ENCODE results near the gene TOM1. TPM values are rescaled to one million over a fixed set of nuclear protein-coding genes. Genes with fewer than 3 reads are reported as not detected.

The TOM1 gene
- polyA plus RNA-seq (2014; cell fraction: cytosol; rRNA removed): 31.1 and 33.7 TPM in 2 replicates
- 24.1 and 25.1 TPM in 2 replicates for polyA plus RNA-seq (2014; cell fraction: nucleus; rRNA removed)

DNA sequence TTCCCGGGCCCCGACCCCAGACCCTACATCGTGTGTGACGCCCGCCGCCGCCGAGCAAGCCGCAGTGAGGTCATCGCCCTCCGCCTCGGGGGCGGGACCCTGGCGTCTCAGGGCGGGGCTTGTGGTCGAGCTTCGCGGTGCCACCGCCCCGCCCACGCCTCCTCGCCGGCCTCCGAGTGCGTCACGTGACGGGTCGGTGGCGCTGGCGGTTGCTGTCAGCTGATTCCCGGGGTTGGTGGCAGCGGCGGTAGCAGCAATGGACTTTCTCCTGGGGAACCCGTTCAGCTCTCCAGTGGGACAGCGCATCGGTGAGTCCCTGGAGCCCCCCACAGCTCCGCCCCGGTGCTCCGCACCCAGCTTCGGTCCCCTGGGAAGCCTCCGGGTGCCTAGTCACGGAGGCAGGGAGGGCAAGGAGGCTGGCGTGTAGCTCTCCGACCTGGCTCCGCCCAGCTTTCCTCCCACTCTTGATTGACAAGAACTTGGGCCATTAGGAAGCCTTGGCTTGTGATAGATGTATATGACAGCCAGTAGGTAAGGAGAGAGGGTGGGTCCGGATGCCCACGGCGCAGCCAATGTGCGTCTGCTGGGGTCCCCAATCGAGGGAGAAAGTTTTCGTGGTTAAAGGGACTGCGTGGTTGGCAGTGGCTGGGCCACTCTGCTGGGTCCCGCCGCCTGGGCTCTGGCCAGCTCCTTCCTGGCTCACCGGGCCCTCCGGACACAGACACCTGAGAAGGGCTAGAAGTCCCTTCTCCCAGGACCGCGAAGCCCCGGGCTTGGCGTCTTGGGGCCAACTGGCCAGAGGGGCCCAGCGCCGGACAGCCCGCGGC lies at the start of gene TOM1:
TSS of gene TOM1 (plus strand) at position 222 of the 827 bp plus-strand sequence. CDS start at position 257, 35 bp downstream.
- DNase-seq (ENCODE audit: low spot score): peak; percentile 99

DNA sequence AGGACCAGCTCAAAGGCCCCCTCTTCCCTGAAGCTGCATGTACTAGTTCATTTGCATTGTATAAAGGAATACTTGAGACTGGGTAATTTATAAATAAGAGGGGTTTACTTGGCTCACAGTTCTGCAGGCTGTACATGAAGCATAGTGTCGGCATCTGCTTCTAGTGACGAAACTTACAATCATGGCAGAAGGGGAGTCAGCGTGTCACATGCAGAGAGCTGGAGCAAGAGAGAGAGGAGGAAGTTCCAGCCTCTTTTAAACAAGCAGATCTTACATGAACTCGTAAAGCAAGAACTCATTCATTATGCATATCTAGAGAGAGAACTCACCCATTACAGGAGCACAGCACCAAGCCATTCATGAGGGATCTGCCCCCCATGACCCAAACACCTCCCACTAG lies 49.5 kb upstream of the TOM1 start:
- no peak for DNase-seq (ENCODE audit: low spot score)

DNA sequence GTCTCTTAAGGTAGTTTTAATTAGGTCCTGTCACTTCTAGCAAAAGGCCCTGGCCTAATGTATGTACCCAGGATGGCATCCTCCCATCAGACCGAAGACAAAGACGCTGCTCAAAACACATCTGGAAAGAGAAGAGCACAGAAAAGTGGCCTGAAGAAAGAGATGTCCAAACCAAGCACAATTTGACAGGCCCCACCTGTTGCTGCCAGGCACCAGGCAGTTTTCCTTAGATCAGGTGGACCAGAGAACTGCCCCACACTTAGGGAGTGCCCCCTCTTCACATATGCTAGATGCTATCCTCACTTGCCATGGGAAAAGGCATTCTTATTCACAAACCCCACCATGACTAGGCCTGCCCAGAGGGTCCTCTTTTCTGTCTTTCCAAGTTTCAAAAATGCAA lies 45.7 kb upstream of the TOM1 start:
- DNase-seq (ENCODE audit: low spot score): no peak

DNA sequence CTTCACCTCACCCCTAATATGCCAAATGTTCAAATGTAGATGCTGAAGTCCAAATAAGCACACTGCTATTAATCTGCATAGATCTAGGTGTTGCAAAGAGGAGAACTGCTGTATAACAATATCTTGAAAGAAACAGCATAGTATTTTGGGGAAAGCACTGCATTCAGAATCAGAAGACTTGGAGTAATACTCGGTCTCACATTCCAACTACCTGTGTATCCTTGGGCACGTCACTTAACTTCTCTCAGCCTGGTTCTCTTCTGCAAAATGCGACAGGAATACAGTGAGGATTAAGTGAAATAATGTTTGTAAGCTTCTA lies 42.7 kb upstream of the TOM1 start:
- DNase-seq (ENCODE audit: low spot score): no peak

DNA sequence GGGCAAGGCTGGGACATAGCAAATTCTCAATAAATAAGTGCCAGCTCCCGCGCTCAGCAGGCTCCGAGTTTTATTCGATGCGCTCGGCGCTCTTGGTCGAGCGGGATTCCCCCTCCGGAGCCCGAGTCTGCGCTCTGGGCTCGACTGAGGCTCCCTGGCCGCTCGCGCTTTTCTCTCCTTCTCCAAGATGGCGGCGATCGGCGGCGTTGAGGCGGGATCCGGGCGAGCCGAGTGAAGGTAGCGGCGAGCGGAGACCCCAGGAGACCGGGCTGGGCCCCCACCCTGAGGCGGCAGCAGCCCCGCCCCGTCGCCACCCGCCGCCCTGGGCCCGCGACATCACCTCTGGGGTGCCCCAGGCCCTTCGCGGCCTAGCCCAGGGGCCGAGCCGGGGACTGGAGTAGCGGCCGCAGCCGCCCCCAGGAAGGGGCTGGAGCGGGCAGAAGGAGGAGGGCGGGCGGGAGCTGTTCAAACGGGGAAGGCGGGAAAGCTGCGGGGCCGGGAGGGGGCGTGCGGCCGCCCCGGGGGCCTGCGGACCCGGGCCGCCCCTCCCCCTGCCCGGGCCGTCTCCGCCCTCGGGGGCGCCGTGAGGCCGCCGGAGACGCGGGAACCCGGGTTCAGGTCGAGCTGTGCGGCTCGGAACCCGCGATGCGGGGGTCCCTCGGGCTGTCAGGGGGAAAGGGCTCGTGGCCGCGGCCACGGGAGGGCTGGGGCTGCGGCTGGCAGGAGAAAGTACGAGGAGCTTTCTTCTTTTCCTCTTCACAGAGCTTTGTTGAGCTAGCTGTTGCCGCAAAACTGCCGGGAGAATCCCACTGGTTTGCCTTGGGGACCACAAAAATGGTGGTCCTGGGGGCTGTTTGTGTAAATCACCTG lies 42.1 kb upstream of the TOM1 start, which contains the start of gene HMGXB4:
TSS of gene HMGXB4 (plus strand) at position 173 of the 870 bp plus-strand sequence. CDS start 4,898 bp downstream, outside the sequence.
- peak; percentile 87 for DNase-seq (ENCODE audit: low spot score)

DNA sequence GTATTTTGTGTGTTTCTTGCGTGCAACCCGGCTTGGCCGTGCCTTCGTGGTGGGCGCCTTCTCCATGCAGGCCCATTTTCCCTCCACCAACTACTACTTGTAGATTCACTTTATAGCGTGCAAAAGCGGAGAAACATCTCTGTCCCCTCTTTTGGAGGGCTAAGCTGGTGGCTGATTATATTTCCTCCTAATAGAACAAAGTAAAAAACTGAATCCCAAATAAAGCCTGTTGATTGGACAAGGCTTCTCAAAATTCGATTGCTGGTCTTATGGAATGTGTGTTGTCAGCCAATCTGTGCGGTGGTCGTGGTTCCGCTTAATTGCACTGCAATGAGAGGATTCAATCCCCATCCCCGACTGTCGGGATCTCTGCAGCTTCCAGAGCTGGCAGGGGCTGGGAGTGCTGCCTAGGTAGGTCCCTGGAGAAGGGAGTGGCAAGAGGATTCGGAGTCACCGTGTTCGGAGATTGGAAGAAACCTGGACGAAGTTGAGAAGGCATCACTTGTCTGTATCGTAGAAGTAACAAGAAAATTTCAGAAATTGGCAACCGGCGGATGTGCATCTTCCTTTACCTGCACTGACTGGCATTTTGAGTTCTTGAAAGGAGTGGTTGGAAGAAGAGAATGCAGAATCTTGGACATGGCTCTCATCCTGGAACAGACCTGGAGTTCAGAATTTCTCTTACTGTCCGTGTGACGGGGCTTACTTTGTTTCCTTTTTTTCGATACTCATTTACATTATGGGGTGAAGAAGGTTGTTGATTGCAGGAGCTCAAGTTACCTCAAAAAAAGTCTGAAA lies 41.3 kb upstream of the TOM1 start:
- DNase-seq (ENCODE audit: low spot score): peak; percentile 39

DNA sequence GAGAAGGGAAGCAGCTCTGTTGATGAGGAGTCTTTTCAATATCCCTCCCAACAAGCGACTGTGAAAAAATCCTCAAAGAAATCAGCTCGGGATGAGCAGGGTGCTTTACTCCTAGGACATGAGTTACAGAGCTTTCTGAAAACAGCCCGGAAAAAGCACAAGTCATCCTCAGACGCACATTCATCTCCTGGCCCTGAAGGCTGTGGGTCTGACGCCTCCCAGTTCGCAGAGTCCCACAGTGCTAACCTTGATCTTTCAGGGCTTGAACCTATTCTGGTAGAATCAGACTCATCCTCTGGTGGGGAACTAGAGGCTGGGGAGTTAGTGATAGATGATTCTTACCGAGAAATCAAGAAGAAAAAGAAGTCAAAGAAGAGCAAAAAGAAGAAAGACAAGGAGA lies 34.7 kb upstream of the TOM1 start:
- DNase-seq (ENCODE audit: low spot score): no peak

DNA sequence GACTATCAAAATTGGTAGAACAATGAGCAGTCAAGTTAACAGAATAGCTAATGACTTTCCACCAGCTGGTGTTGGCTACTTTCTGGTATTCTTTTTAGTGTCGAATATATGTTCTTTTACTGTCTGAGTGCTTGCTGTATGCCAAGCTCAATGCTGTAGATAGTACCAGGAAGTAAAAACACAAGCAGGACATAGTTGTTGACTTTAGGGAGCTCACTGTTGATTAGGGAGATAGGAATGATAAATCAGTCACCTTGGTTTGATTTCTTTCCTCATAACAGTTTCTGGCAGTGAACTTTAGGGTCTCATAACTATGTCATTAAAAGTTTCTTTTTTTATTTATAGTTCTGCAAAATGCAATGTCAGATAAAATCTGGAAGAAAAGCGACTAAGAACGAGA lies 33.4 kb upstream of the TOM1 start:
- DNase-seq (ENCODE audit: low spot score): no peak

DNA sequence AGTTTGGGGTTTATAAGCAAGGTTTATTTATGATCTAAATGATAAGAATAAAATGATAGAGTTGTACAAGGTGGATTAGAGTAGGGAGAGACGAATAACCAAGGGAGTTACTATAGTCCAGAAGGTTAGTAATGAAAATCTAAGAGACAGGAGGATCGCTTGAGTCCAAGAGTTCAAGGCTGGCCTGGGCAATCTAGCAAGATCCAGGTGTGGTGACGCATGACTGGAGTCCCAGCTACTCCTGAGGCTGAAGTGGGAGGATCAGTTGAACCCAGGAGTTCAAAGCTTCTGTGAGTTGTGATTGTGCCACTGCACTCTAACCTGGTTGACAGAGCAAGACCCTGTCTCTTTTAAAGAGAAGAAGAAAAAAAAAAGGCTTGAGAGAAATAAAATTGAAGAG lies 30.1 kb upstream of the TOM1 start:
- DNase-seq (ENCODE audit: low spot score): no peak

DNA sequence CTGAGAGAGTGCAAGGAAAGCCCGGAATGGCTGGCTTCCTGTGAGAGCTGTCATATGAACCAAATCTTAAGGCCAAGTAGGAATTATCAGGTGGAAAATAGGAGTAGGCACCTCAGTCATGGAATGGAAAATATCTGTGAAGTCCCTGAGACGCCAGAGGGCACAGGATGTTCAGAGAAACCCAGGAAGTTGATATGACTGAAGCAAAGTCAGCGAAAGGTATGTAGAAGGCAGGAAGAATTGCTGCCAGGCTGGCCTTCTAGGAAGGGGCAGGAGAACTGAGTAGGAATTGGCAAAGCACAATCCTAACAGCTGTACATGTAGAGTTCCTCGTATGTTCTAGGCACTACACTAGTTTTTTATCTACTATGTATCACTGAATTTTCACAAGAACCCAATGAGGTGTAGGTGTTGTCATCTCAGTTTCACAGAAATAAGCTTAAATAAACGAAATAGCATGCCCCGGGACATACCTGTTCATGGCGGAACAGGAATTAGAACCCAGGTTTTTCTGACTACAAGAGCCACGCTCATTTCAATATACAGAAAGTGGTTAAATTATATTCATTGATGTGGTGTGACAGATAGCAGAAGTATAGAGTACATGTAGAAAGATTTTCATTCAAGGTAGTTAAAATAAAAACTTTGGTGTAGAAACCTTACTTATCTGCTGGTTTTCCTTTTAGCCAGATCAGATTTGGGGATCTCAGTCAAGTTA lies 25.4 kb upstream of the TOM1 start:
- DNase-seq (ENCODE audit: low spot score): no peak

DNA sequence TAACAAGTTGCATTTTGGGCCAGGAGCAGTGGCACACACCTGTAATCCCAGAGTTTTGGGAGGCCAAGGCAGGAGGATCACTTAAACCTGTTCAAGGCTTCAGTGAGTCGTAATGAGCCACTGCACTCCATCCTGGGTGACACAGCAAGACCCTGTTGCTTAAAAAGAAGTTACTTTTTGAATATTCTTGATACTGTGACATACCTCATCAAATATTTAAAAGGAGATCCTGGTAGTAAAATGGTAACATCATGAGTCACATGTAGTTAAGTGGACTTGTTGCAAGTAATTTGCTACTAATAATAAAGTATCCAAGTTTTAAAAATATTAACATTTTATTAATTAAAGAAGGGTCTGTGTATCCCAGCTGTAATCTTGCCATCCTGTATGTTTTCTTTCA lies 24.1 kb upstream of the TOM1 start:
- DNase-seq (ENCODE audit: low spot score): no peak

DNA sequence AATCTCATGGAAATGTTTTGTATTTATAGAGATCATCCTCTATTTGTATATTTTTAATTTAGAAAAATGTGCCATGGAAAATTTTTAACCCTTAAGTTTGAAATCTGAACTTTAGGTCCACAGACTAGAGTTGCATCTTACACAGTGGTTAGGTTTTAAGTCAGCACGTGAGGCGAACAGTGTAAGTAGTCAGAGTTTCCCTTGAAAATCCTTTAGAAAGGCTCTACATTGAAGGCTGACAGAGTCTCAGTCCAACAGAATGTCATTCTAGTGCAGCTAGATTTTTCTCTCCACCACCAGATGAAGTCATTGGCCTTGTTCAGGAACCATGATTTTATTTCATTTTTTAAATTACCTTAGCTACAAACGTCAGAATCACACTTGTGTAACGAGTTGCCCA lies 23.7 kb upstream of the TOM1 start:
- no peak for DNase-seq (ENCODE audit: low spot score)

DNA sequence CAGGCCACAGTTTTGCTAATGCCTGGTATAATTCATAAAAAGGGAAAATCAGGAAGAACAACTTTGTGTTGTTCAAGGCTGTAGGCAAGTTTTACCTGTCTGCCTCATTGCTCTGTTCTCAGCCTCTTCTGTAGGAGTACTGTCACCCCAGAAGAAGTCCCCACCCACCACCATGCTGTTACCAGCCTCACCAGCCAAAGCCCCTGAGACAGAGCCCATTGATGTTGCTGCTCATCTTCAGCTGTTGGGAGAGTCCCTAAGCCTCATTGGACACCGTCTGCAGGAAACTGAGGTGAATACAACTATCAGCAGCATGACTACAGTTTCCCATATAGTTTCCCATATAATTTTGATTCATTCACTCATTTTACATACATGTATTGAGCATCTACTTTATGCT lies 11.6 kb upstream of the TOM1 start:
- DNase-seq (ENCODE audit: low spot score): no peak

DNA sequence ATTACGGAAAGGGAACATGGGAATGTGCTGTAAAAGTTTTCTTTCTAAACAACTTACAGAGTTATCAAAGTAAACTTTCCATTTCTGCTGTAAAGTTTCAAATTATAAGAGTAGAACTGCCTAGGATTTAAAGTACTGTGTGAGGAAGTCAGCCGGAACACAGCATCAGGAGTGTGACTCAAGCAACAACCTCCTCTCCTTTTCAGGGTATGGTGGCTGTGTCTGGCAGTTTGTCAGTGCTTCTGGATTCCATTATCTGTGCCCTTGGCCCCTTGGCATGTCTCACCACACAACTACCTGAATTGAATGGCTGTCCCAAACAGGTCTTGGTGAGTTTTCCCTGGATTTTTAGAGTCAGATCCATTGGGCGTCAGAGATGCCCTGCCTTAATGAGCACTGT lies 6.9 kb upstream of the TOM1 start:
- DNase-seq (ENCODE audit: low spot score): no peak

DNA sequence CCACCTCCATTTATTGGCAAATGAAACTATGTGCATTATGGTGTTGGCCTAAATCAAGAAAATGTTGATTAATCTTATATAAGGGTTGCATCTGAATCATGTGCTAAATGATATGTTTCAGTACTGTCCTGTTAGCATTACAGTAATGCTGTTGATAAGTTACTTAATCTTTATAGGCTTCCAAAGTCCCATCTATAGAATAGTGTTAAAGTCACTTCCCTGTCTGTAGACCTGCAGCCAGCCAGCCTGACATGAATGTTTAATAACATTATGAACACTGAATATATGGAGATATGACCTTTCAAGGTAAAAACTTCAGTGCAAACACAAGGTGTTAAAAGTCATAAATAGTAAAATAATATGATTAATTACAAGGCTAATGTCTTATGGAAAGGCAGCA lies 3.6 kb upstream of the TOM1 start:
- no peak for DNase-seq (ENCODE audit: low spot score)

DNA sequence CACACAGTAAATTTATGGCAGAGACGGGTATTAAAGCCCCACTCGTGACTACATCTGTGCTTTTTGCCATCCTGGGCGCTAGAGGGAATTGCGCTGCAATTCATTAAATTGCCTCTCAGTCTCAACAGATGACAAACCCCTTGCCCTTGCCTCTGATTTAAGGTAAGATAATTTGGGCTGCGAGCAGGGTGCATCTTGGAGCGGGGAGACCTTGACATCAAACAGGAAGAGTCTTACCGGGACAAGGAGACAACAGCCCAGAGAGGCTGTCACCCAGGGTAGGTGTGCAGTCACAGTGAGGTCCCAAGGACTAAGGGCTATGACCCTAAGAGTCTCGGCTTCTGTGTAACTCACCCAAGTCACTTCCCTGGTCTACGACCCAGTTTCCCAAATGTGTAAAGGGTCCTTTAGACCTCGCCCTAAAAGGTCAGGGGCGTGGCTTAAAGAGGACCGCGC lies 449 bp upstream of the TOM1 start:
- DNase-seq (ENCODE audit: low spot score): no peak

DNA sequence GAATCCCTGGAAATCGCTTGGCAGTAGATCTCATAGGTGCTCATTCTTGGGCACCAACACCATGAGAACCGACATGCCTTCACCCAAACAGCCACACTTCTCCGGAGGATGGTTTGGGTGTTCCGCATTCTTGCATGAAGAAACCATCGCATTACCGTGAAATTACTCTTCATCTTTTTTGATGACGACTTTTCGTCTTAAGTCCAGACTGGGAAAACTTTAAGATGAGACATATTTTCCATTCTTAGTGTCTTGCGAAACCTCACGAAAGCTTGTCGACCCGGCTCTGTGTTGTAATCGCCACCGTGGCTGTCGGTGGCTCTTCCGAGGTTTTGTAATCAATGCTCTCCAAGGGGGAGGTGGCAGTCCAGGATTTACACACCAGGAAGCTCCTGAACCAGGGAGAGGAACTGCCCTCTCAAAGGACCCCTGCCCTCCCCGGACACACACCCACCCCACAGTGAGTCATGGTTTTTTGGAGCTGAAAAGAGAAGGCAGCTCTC lies 1.7 kb downstream of the TOM1 start:
- no peak for DNase-seq (ENCODE audit: low spot score)

DNA sequence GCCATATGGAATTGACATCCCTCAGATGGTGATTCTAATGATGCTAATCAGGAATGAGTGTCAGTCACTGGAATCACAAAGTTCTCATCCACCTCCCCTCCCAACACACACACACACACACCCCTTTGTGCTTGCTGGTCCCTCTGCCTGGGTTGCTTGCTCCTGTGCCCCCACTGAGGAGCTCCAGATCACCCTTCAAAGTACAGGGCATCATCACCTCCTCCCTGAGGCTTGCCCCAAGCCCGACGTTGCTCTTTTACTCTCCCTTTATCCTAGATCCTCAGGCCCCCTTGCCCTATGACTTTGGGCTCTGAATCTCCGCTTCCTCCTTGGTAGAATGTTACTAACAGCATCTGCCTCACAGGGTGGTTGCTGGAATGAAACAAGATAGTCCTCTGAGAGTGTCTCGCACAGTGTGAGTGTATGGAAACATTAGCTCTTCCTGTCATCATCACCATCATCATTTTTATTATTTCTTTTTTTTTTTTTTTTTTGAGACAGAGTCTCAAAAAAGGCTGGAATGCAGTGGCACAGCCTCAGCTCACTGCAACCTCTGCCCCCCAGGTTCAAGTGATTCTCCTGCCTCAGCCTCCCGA lies 3.4 kb downstream of the TOM1 start:
- DNase-seq (ENCODE audit: low spot score): no peak

DNA sequence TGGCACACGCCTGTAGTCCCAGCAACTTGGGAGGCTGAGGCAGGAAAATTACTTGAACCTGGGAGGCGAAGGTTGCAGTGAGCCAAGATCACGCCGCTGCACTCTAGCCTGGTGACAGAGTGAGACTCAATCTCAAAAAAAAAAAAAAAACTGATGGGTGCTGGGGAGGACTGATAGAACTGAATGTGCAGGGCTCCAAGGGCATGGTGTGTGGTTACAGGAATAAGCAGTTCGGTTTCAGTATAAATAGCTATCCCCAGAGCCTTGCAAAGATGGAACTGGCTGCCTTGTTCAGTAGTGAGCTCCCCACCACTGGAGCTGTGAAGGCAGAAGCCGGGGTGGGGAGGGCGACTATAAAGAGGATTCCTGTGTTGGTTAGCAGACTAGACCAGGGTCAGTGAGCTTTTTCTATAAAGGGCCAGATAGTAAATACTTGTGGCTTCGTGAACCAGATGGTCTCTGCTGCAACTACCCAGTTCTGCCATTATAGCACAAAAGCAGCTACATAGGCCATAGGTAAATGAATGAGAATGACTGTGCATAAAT lies 5.9 kb downstream of the TOM1 start:
- no peak for DNase-seq (ENCODE audit: low spot score)

DNA sequence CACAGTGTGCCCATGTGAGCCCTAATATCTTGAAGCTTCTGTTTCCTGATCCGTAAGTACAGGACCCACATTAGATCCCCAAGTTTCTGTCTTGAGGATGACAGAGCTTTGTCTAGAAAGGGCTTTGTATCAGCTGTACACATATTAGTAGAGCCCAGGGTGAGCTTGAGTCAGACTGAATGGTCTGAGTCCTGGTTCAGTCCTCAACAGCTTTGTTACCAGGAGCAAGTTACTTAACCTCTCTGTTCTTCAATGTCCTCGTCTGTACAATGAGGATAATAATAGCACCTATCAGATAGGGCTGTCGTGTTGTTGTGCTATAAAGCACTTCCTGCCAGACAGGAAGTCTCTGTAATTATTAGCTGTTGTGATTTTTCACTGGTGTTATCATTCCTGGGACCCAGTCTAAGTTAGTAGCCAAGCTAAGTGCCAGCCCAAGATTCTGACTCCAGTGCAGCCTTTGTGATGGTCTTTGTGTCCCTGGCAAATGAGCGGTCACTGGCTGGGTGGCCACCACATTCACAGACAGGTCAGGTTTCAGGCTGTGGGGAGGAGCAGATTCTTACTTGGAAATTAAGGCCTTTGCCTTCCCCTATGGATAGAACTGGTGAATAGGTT lies 6.8 kb downstream of the TOM1 start:
- no peak for DNase-seq (ENCODE audit: low spot score)
